Hepatocyte (in vitro differentiated cells): ENCODE measurements around the gene FERMT1. TPM values are rescaled to one million over a fixed set of nuclear protein-coding genes. Genes with fewer than 3 reads are reported as not detected.

Experiments used
- polyA plus RNA-seq: library from polyadenylated mRNA; unstranded; fragments of >200 nt; fragmentation: Nextera tagmentation; extraction: Ambion mirVana; gene quantifications from 2 replicates; pipeline ENCODE4 v1.2.1, GENCODE V29; 2016
- total RNA-seq: library from RNA; depleted of rRNA; stranded (reverse); fragments of >200 nt; gene quantifications from 2 replicates; pipeline ENCODE4 v1.2.3, GENCODE V29; 2014

Gene FERMT1
- total and polyA plus RNA-seq, 2 experiments from 2014 or later, result 3.4 to 13.9 TPM

Other genes starting within 250 kb of the FERMT1 start
- 1.3 and 1.4 TPM in 2 replicates for gene CHGB, start 211.5 kb downstream of the FERMT1 start, total RNA-seq
- gene CHGB, start 211.5 kb downstream of the FERMT1 start, polyA plus RNA-seq, result 0.86 and 2.5 TPM in 2 replicates
- 9.0 and 10.1 TPM in 2 replicates for gene TRMT6, start 172.5 kb downstream of the FERMT1 start, total RNA-seq
- gene TRMT6, start 172.5 kb downstream of the FERMT1 start, polyA plus RNA-seq, result 11.2 and 14.2 TPM in 2 replicates
- 4.9 and 6.7 TPM in 2 replicates for gene MCM8, start 172.4 kb downstream of the FERMT1 start, total RNA-seq
- 1.5 and 1.7 TPM in 2 replicates for gene MCM8, start 172.4 kb downstream of the FERMT1 start, polyA plus RNA-seq
- 122 and 127 TPM in 2 replicates for gene CRLS1, start 116.9 kb downstream of the FERMT1 start, total RNA-seq
- 115 TPM in 2 replicates for gene CRLS1, start 116.9 kb downstream of the FERMT1 start, polyA plus RNA-seq
- 10.5 and 19.2 TPM in 2 replicates for gene LRRN4, start 69.0 kb downstream of the FERMT1 start, total RNA-seq
- gene LRRN4, start 69.0 kb downstream of the FERMT1 start, polyA plus RNA-seq, result 94.5 and 112 TPM in 2 replicates